C1 segment of cervical spinal cord (tissue), 14 donors: ENCODE data around the gene HAL.

Experiments
- DNase-seq, 14 donors: peaks; one replicate each; lab custom pipeline; 2025; lab: John Stamatoyannopoulos, UW

The HAL gene

GRCh38 chr12:95942524-95943329, 53.4 kb downstream of the HAL start, which contains the start of gene CCDC38:
CCDC38 (minus strand) TSS chr12:95942614; CDS start chr12:95936509, 6,105 bp downstream.
- peak in 13 of 14 donors; percentile 6 to 79 (median 57) for DNase-seq

GRCh38 chr12:95942101-95942523, 54.0 kb downstream of the HAL start:
- peak in 2 of 14 donors; percentile 27 to 59 for DNase-seq

- no peak for DNase-seq
These were observed 55.6 kb downstream of the HAL start for GRCh38 chr12:95940514-95940913.
